IMR-90 (cell line): Measurements from ENCODE around the gene PSG2. TPM values are rescaled to one million over a fixed set of nuclear protein-coding genes. Genes with fewer than 3 reads are reported as not detected.
"Not testable (repeated sequence)": the region's sequence is repeated elsewhere in the genome, so short reads cannot be mapped to it uniquely, and the experiment has no call there.

Experiments used
- ATAC-seq: fragments of 200-7000 bp; cut with Tn5 transposase; 2 replicates; pipeline ENCODE4 v1.9.1; 2020; ENCODE audit warnings: low read depth, mild to moderate bottlenecking, moderate library complexity
- BruUV-seq: library from RNA; stranded (reverse); fragments of 400-500 nt; replicated peaks from 2 replicates; lab custom pipeline; 2021; lab: Mats Ljungman, UMichigan
- CTCF ChIA-PET: fragments of 300-600 bp; formaldehyde crosslinking; extraction: SDS; loops from one replicate; lab custom pipeline; 2021; ENCODE audit warnings: antibody characterized with exemption; lab: Yijun Ruan, JAX
- POLR2A ChIA-PET: fragments of 300-600 bp; sonication (Branson Sonifier 250); formaldehyde crosslinking; loops from one replicate; lab custom pipeline; 2022; ENCODE audit warnings: antibody characterized with exemption; ENCODE audit not compliant: unreplicated experiment; lab: Charles Lee
- DNase-seq: peaks from one replicate; pipeline ENCODE4 v3.0.0; 2013
- H2AFZ ChIP-seq: replicated peaks from 2 replicates; pipeline ENCODE3; 2013; ENCODE audit warnings: low read length, mild to moderate bottlenecking; ENCODE audit not compliant: poor library complexity
- H2AK5ac ChIP-seq: 2 replicates; pipeline ENCODE4 v1.6.1; 2013; ENCODE audit warnings: low read depth, low read length, inconsistent platforms
- H2AK9ac ChIP-seq: replicated peaks from 2 replicates; pipeline ENCODE3; 2013; ENCODE audit warnings: mild to moderate bottlenecking, low read depth, low read length, moderate library complexity; ENCODE audit not compliant: poor library complexity
- H2BK120ac ChIP-seq: 2 replicates; pipeline ENCODE4 v1.6.1; 2013; ENCODE audit warnings: low read depth, low read length, inconsistent platforms
- H2BK15ac ChIP-seq: 3 replicates; pipeline ENCODE4 v1.6.1; 2013; ENCODE audit warnings: low read depth, low read length, inconsistent platforms
- H2BK20ac ChIP-seq: 2 replicates; pipeline ENCODE4 v1.6.1; 2013; ENCODE audit warnings: low read depth, mild to moderate bottlenecking, inconsistent platforms, low read length, moderate library complexity
- H2BK5ac ChIP-seq: 2 replicates; pipeline ENCODE4 v1.6.1; 2013; ENCODE audit warnings: mild to moderate bottlenecking, low read depth, low read length, inconsistent platforms; ENCODE audit not compliant: poor library complexity, severe bottlenecking
- H3K14ac ChIP-seq: replicated peaks from 2 replicates; pipeline ENCODE4 v1.6.1; 2013; ENCODE audit warnings: low read depth, low read length, inconsistent platforms
- H3K18ac ChIP-seq: 2 replicates; pipeline ENCODE4 v1.6.1; 2013; ENCODE audit warnings: low read depth, low read length, control low read depth
- H3K23ac ChIP-seq: 2 replicates; pipeline ENCODE4 v1.6.1; 2013; ENCODE audit warnings: low read depth, low read length, inconsistent platforms
- H3K27ac ChIP-seq: 2 replicates; pipeline ENCODE4 v1.5.1; 2013; ENCODE audit warnings: mild to moderate bottlenecking, control low read depth, low read length; ENCODE audit not compliant: insufficient read depth
- H3K27me3 ChIP-seq: 2 replicates; pipeline ENCODE4 v1.6.1; 2013; ENCODE audit warnings: low read length; ENCODE audit not compliant: control insufficient read depth, insufficient read depth
- H3K36me3 ChIP-seq: 2 replicates; pipeline ENCODE4 v1.6.1; 2013; ENCODE audit warnings: low read length, mixed read lengths; ENCODE audit not compliant: control insufficient read depth, insufficient read depth
- H3K4ac ChIP-seq: 2 replicates; pipeline ENCODE4 v1.6.1; 2013; ENCODE audit warnings: low read depth, low read length, inconsistent platforms
- H3K4me1 ChIP-seq: 2 replicates; pipeline ENCODE4 v1.6.1; 2013; ENCODE audit warnings: low read length, mixed read lengths; ENCODE audit not compliant: control insufficient read depth, insufficient read depth
- H3K4me2 ChIP-seq: 2 replicates; pipeline ENCODE4 v1.6.1; 2013; ENCODE audit warnings: low read depth, mild to moderate bottlenecking, control low read depth, low read length, moderate library complexity
- H3K4me3 ChIP-seq: 2 replicates; pipeline ENCODE4 v1.5.1; 2013; ENCODE audit warnings: low read depth, mild to moderate bottlenecking, control low read depth, low read length, moderate library complexity; ENCODE audit not compliant: insufficient read depth
- H3K56ac ChIP-seq: 2 replicates; pipeline ENCODE4 v1.6.1; 2013; ENCODE audit warnings: low read length, inconsistent platforms; ENCODE audit not compliant: insufficient read depth; ENCODE audit errors: extremely low read depth
- H3K79me1 ChIP-seq, 2 experiments: 2 replicates each; pipeline ENCODE4 v1.6.1; 2013; ENCODE audit warnings: low read length in 2 of 2, inconsistent platforms in 1 of 2, low read depth in 1 of 2
- H3K9ac ChIP-seq: 2 replicates; pipeline ENCODE4 v1.6.1; 2013; ENCODE audit warnings: low read depth, low read length, control low read depth
- H3K9me1 ChIP-seq: 2 replicates; pipeline ENCODE4 v1.6.1; 2013; ENCODE audit warnings: low read length, inconsistent platforms; ENCODE audit not compliant: insufficient read depth
- H3K9me3 ChIP-seq: 2 replicates; pipeline ENCODE4 v1.6.1; 2013; ENCODE audit warnings: low read length; ENCODE audit not compliant: control insufficient read depth, insufficient read depth
- H4K20me1 ChIP-seq: 2 replicates; pipeline ENCODE4 v1.6.1; 2013; ENCODE audit warnings: low read length, inconsistent platforms; ENCODE audit not compliant: insufficient read depth
- H4K5ac ChIP-seq: 2 replicates; pipeline ENCODE4 v1.6.1; 2013; ENCODE audit warnings: mild to moderate bottlenecking, low read depth, low read length, control low read depth
- H4K8ac ChIP-seq, 2 experiments: 2 replicates each; pipeline ENCODE4 v1.6.1; 2013; ENCODE audit warnings: low read depth in 2 of 2, low read length in 2 of 2, control low read depth in 1 of 2, inconsistent platforms in 1 of 2
- H4K91ac ChIP-seq: 2 replicates; pipeline ENCODE4 v1.6.1; 2013; ENCODE audit warnings: low read depth, low read length, inconsistent platforms; ENCODE audit not compliant: insufficient read depth
- WGBS, 2 experiments: methylation state at CpG; one replicate each; pipeline versions ENCODE4 v1.1.5 to v1.1.7; 2013; ENCODE audit warnings: missing lambda C conversion rate in 2 of 2; ENCODE audit not compliant: insufficient read length in 1 of 2; ENCODE audit errors: extremely low coverage in 2 of 2; 5-methylcytosine and 5-hydroxymethylcytosine counted together
- dilution Hi-C: fragments of 300-500 bp; cut with HindIII; formaldehyde crosslinking; loops from one replicate; pipeline ENCODE4 v1.14.3; 2018; ENCODE audit warnings: low sequenced_read_pairs; ENCODE audit not compliant: unreplicated experiment
- in situ Hi-C: fragments of 300-500 bp; cut with MboI; formaldehyde crosslinking; loops from 3 replicates; pipeline ENCODE4 v1.14.3; 2019; ENCODE audit warnings: low sequenced_read_pairs, inconsistent platforms, mixed read lengths
- intact Hi-C: fragments of 100-400 bp; cut with micrococcal nuclease; formaldehyde crosslinking; loops from 2 replicates; pipeline ENCODE4 v1.10.0; 2022
- polyA plus RNA-seq, 3 experiments: library from polyadenylated mRNA; depleted of rRNA; stranded (reverse); fragments of >200 nt; gene quantifications; 2 replicates each; pipeline ENCODE4 v1.2.3, GENCODE V29; 2012; ENCODE audit warnings: low replicate concordance in 1 of 3
- total RNA-seq: library from RNA; depleted of rRNA; stranded (reverse); fragments of >200 nt; gene quantifications from 2 replicates; pipeline ENCODE4 v1.2.3, GENCODE V29; 2012

Gene PSG2
- total and polyA plus RNA-seq, 2 of the 4 experiments (the other 2 are of a cell fraction) = 0.18 to 0.31 TPM

GRCh38 chr19:43061326-43061725, 21.2 kb downstream of the PSG2 start:
- H3K9ac ChIP-seq, H2BK5ac ChIP-seq, ATAC-seq, H3K14ac ChIP-seq, H2BK20ac ChIP-seq, H3K4ac ChIP-seq, H3K9me3 ChIP-seq, in situ Hi-C loops, H4K91ac ChIP-seq, H2AK9ac ChIP-seq, POLR2A ChIA-PET, intact Hi-C loops, H2AK5ac ChIP-seq, H3K27ac ChIP-seq, H3K36me3 ChIP-seq, H3K9me1 ChIP-seq, H3K4me3 ChIP-seq, H3K23ac ChIP-seq, H4K5ac ChIP-seq, H3K4me1 ChIP-seq, H3K79me1 ChIP-seq, BruUV-seq, dilution Hi-C loops, H3K4me2 ChIP-seq, H3K18ac ChIP-seq, H4K20me1 ChIP-seq, H3K27me3 ChIP-seq, H2BK15ac ChIP-seq, H2AFZ ChIP-seq, H3K56ac ChIP-seq: not testable (repeated sequence)
- CTCF ChIA-PET = interaction anchor here (1.2 kb wide), 1 partner anchor 9 kb away, joined by 4 read pairs; no protein-coding TSS in a partner anchor
- Histone ChIP-seq H2BK120ac (0 out of 2 replicates have a peak overlapping the region, but pooled peaks have one; percentile 8), H4K8ac (0 out of 4 replicates have a peak overlapping the region, but pooled peaks have one; percentile 20 to 25)
- no CpG with 5 or more reads among the region's 3 CpGs for WGBS, 2 experiments
- peak; percentile 52 for DNase-seq

- H2BK120ac ChIP-seq, H3K79me1 ChIP-seq, H2AFZ ChIP-seq, H3K14ac ChIP-seq, H4K20me1 ChIP-seq, H3K27me3 ChIP-seq, H3K9me1 ChIP-seq, H2AK5ac ChIP-seq, intact Hi-C loops, H2BK20ac ChIP-seq, H3K9me3 ChIP-seq, H3K9ac ChIP-seq, H3K4me2 ChIP-seq, H4K5ac ChIP-seq, dilution Hi-C loops, ATAC-seq, in situ Hi-C loops, H2BK15ac ChIP-seq, H3K23ac ChIP-seq, H3K4me3 ChIP-seq, H3K56ac ChIP-seq, H3K4ac ChIP-seq, BruUV-seq, POLR2A ChIA-PET, CTCF ChIA-PET, H4K91ac ChIP-seq, H2AK9ac ChIP-seq, H3K4me1 ChIP-seq, H3K36me3 ChIP-seq, H3K27ac ChIP-seq, H4K8ac ChIP-seq: not testable (repeated sequence)
- no CpG with 5 or more reads among the region's 3 CpGs for WGBS, 2 experiments
- peak overlapping the region; percentile 39 for H2BK5ac ChIP-seq
- DNase-seq = peak; percentile 42
- peak overlapping the region; percentile 37; the same call in 1 of the 2 replicates for H3K18ac ChIP-seq
These were observed 22.2 kb downstream of the PSG2 start for GRCh38 chr19:43060254-43060653.
